Measurements from ENCODE around the gene TEX264.
"Not testable (repeated sequence)": the region's sequence is repeated elsewhere in the genome, so short reads cannot be mapped to it uniquely, and the experiment has no call there.

Gene TEX264

GRCh38 chr3:51718547-51719409 is 47.7 kb downstream of the TEX264 start:
- peak; percentile 16 for DNase-seq

DNA sequence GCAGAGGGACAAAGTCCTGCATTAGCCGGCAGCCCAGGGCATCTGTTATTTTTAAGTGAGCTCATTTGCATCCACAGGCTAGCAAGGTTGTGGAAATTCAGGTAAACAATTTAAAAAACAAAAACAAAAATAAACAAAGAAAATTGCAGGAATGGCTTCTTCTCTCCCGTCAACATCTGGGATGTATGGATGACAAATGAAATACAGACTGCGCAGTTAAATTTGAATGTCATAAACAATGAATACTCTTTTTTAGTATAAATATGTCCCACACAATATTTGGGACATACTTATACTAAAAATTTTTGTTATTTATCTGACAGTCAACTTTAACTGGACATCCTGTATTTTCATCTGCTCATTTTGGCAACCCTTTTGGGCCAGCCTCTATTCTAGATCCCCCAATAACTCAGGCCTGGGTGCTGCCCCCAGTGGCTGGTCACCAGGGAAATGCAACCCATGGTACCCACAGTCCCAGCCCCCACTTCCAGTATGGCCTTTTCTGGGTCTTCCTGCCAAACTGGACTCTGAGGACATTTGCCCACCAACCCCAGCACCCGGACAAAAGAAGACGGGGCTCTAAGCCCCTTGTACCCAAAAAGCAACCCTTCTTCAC is 48.5 kb downstream of the TEX264 start:
- no peak for DNase-seq

GRCh38 chr3:51720292-51721061 is 49.4 kb downstream of the TEX264 start:
- no peak for DNase-seq

DNA sequence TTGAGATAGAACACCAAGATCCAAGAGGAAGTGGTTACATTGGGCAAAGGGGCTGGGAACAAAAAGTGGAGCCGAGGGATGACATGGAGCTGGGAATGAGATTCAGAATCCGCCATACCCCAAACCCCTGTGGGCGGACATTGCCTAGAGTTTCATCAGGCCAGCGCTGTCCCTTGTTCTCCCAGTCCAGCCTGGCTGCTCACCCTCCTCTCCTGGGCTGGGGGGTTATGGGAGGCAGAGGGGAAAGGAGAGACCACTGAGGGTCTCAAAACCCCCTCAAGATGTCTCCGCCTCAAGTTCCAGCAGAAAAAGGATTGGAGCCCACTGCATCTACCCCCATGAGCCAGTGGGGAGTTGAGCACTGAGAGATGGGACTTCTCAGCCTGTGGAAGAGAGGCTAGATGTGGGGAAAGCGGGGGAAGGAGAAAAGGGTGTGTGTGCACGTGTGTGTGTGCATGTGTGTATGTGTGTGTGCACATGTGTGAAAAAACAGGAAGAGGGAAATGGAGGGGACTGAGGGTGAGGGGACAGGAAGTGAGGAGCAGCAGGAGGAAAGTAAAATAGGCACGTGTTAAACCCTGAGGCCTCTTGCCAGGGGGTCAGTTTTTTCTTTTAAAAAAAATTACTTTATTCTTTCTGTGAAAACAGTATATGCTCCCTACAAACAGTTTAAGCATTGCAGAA is 50.2 kb downstream of the TEX264 start:
- DNase-seq = no peak

GRCh38 chr3:51722362-51722761 is 51.3 kb downstream of the TEX264 start:
- no peak for DNase-seq

GRCh38 chr3:51727500-51727899 is 56.4 kb downstream of the TEX264 start:
- no peak for DNase-seq

DNA sequence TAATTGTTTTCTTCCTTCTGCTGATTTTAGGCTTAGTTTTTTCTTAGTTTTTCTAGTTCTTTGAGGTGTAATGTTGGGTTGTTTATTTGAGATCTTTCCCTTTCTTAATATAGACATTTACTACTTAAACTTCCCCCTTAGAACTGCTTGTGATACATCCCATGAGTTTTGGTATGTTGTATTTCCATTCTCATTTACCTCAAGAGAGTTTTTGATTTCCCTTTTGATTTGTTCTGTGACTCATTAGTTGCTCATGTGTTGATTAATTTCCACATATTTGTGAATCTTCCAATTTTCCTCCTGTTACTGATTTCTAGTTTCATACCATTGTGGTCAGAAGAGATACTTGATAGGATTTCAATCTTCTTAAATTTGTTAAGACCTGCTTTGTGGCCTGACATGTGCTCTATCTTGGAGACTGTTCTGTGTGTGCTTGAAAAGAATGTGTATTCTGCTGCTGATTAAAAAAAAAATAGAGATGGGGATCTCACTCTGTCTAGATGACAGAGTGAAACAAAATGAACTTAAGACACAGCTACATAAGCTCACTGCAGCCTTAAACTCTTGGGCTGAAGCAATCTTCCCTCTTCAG is 58.1 kb downstream of the TEX264 start:
- no peak for DNase-seq

GRCh38 chr3:51733859-51734571 is 63.0 kb downstream of the TEX264 start:
- no peak for DNase-seq

- DNase-seq = no peak
Measured at GRCh38 chr3:51734572-51734907, 63.5 kb downstream of the TEX264 start.

DNA sequence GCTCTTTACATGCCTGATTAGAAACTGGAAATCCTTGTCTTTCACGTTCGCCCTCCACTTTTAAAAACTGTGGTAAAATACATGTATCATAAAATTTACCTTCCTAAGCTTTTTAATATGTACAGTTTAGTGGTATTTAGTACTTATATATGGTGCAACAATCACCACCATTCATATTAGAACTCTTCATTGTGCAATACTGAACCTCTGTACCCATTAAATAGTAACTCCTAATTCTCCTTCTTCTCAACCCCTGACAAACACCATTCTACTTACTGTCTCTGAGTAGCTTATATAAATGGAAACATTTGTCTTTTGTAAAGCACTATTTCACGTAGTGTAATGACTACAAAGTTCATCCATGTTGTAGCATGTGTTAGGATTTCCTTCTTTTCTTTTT is 64.0 kb downstream of the TEX264 start:
- no peak for DNase-seq

DNA sequence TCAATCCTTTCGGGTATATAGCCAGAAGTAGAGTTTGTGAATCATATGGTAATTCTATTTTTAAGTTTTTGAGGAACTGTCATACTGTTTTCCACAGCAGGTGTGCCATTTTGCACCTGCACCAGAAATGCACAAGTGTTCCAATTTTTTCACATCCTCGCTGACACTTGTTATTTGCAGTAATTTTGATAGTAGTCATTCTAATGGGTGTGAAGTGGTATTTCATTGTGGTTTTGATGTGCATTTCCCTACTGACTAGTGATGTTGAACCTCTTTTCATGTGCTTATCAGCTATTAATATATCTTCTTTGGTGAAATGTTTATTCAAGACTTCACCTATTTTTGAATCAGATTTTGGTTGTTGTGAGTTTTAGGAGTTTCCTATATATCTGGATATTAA is 64.9 kb downstream of the TEX264 start:
- no peak for DNase-seq

- DNase-seq = no peak
Measured at GRCh38 chr3:51739110-51739509, 68.1 kb downstream of the TEX264 start.

GRCh38 chr3:51742320-51742719 is 71.3 kb downstream of the TEX264 start:
- not testable (repeated sequence) for DNase-seq

DNA sequence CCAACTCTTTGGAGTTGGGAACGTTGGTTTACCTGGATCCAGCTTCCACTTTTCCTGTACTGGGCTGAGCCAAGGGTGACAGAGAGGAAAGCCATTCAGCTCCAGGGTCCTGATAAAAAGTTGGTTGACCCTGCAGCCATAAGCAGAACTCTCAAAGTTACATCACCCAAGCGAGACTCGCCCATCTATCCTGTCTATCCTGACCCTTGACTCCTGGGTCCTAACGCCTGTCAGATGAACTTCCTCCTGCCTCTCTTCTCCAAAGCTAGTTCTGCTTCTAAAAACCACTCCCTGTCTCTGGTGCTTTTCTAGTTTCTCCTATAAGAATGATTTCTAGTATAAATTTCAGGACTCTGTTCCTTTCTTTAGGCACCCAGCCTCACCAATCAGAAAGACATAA is 71.9 kb downstream of the TEX264 start:
- not testable (repeated sequence) for DNase-seq

DNA sequence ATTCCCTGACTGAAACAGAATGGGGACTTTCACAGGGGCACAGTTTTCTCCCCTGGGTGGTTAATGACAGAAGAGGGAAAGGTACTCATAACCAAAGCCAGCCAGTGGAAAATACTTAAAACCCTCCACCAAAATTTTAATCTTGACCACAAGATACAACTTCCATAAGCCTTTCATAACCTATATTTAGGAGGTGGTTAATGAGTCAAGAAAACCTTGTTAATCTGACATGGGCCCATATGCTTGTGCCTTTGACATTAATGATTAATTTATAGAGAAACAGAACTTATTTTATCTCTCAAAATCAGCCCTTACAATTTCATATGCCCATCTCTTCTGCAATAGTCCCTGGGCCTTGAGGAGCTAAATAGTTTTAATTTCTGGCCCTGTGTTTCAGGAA is 76.8 kb downstream of the TEX264 start:
- DNase-seq = no peak

DNA sequence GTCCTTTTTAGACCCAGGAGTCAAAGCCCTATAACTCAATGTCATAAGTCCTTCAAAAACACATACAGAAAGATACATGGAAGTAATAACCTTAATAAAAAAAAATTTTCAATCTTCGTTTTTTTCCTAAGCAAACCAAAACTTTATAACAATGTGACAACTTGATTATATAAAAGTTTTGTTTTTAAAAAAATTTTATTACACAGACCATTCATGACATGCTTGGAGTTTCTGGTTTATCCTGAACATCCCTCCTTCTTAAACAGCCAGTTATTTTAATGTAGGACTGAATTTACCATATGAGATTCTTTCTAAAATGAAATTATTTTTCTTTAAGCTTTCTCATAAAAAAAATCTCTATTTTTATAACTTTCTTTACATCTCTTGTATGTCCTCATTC is 77.3 kb downstream of the TEX264 start:
- DNase-seq = no peak

- DNase-seq = no peak
Measured at GRCh38 chr3:51750878-51751277, 79.8 kb downstream of the TEX264 start.

- DNase-seq = no peak
Measured at GRCh38 chr3:51751287-51751686, 80.2 kb downstream of the TEX264 start.

Measured in NCI-H774 (cell line).